ENCODE data around the gene HIGD1C.

Gene HIGD1C

DNA sequence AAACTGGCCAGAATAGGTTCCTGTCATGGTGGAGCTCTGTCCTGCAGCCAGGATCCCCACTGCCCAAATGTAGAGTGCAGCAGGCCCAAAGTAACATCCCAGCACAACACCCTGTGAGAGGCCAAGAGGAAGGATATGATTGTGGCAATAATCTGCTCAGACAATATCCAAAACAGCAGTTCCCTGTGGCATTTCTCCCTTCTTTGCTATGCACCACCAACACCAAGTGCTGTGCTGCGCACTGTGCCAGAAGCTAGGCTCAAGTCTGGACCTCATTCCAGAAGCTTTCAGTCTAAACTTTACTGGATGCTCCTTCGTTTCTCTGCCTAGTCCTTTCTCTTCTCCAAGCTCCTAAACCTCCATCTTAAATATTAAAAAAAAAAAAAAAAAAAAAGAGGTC is 40.5 kb downstream of the HIGD1C start:
- H3K27me3 ChIP-seq (ENCODE audit: insufficient read depth, poor library complexity, severe bottlenecking) = no peaks in the 10 kb centered on the region
- TF ChIP-seq, protein P1, sequence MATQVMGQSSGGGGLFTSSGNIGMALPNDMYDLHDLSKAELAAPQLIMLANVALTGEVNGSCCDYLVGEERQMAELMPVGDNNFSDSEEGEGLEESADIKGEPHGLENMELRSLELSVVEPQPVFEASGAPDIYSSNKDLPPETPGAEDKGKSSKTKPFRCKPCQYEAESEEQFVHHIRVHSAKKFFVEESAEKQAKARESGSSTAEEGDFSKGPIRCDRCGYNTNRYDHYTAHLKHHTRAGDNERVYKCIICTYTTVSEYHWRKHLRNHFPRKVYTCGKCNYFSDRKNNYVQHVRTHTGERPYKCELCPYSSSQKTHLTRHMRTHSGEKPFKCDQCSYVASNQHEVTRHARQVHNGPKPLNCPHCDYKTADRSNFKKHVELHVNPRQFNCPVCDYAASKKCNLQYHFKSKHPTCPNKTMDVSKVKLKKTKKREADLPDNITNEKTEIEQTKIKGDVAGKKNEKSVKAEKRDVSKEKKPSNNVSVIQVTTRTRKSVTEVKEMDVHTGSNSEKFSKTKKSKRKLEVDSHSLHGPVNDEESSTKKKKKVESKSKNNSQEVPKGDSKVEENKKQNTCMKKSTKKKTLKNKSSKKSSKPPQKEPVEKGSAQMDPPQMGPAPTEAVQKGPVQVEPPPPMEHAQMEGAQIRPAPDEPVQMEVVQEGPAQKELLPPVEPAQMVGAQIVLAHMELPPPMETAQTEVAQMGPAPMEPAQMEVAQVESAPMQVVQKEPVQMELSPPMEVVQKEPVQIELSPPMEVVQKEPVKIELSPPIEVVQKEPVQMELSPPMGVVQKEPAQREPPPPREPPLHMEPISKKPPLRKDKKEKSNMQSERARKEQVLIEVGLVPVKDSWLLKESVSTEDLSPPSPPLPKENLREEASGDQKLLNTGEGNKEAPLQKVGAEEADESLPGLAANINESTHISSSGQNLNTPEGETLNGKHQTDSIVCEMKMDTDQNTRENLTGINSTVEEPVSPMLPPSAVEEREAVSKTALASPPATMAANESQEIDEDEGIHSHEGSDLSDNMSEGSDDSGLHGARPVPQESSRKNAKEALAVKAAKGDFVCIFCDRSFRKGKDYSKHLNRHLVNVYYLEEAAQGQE (IDR thresholded peaks at IDR 0.05; ENCODE audit: insufficient replicate concordance, low read depth) = no peak
- no peak overlapping the region for H3K4me3 ChIP-seq (replicated peaks; ENCODE audit: insufficient read depth, low read length)
- no peak overlapping the region for H3K27ac ChIP-seq (replicated peaks)
- DNase-seq (ENCODE audit: low read depth in 1 of 2, low spot score in 1 of 2) = no peak

DNA sequence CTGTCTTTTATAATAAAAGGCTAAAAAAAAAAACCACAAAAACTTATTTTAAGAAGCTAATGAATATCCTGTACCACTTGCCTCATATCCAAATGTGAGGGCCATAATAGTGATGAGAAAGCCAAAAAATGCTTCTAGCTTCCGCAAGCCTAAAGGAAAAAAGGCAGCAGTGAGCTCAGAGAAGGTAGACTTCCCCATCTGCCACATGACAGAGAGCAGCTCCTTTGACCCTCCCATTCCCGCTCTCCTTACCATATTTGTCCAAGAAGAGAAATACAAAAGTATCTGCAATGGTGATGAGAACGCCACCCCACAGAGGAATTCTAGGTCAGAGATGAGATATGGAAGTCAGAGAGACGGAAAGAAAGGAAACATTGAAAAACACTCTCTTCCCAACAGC is 46.7 kb downstream of the HIGD1C start:
- H3K27ac ChIP-seq (replicated peaks) = no peak overlapping the region
- TF ChIP-seq SPI1 (IDR thresholded peaks at IDR 0.05; ENCODE audit: borderline replicate concordance, low read depth) (no peak), GABPA (IDR thresholded peaks at IDR 0.05; ENCODE audit: low read depth) (no peak), POLR2AphosphoS5 (IDR thresholded peaks at IDR 0.05; ENCODE audit: low read depth) (no peak)
- TF ChIP-seq, protein P2, sequence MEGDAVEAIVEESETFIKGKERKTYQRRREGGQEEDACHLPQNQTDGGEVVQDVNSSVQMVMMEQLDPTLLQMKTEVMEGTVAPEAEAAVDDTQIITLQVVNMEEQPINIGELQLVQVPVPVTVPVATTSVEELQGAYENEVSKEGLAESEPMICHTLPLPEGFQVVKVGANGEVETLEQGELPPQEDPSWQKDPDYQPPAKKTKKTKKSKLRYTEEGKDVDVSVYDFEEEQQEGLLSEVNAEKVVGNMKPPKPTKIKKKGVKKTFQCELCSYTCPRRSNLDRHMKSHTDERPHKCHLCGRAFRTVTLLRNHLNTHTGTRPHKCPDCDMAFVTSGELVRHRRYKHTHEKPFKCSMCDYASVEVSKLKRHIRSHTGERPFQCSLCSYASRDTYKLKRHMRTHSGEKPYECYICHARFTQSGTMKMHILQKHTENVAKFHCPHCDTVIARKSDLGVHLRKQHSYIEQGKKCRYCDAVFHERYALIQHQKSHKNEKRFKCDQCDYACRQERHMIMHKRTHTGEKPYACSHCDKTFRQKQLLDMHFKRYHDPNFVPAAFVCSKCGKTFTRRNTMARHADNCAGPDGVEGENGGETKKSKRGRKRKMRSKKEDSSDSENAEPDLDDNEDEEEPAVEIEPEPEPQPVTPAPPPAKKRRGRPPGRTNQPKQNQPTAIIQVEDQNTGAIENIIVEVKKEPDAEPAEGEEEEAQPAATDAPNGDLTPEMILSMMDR (IDR thresholded peaks at IDR 0.05; ENCODE audit: insufficient read depth, low read length) = no peak
- TF ChIP-seq, protein P1 (IDR thresholded peaks at IDR 0.05; ENCODE audit: insufficient replicate concordance, low read depth) = no peak
- no peak overlapping the region for H3K4me3 ChIP-seq (replicated peaks; ENCODE audit: insufficient read depth, low read length)
- DNase-seq (ENCODE audit: low read depth in 1 of 2, low spot score in 1 of 2) = no peak
- no peaks in the 10 kb centered on the region for H3K27me3 ChIP-seq (ENCODE audit: insufficient read depth, poor library complexity, severe bottlenecking)

DNA sequence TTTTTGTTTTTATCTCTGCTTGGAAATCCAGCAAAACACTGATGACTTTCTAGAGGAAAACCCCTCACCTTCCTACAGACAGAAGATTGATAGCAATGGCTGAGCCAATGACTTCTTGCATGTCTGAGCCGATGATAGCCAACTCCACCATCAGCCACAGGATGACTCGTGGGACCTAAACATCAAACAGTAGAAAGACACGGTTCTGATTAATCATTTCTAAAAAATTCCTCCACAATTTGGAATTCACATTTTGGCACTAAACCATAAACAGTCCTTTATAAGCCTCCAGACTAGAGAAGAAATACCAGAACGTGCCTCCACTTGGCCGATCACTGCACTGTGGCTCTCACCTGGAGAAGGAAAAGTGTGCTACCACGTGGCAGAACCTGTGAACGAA is 47.9 kb downstream of the HIGD1C start:
- no peak for DNase-seq (ENCODE audit: low read depth in 1 of 2, low spot score in 1 of 2)
- Histone ChIP-seq H3K27ac (replicated peaks) (no peak overlapping the region), H3K4me3 (replicated peaks; ENCODE audit: insufficient read depth, low read length) (no peak overlapping the region), H3K27me3 (ENCODE audit: insufficient read depth, poor library complexity, severe bottlenecking) (no peaks in the 10 kb centered on the region)
- TF ChIP-seq, protein P1 (IDR thresholded peaks at IDR 0.05; ENCODE audit: insufficient replicate concordance, low read depth) = no peak
- TF ChIP-seq GABPA (IDR thresholded peaks at IDR 0.05; ENCODE audit: low read depth) = no peak
- TF ChIP-seq SPI1 (IDR thresholded peaks at IDR 0.05; ENCODE audit: borderline replicate concordance, low read depth) = no peak
- TF ChIP-seq, protein P2 (IDR thresholded peaks at IDR 0.05; ENCODE audit: insufficient read depth, low read length) = no peak
- TF ChIP-seq POLR2AphosphoS5 (IDR thresholded peaks at IDR 0.05; ENCODE audit: low read depth) = no peak

DNA sequence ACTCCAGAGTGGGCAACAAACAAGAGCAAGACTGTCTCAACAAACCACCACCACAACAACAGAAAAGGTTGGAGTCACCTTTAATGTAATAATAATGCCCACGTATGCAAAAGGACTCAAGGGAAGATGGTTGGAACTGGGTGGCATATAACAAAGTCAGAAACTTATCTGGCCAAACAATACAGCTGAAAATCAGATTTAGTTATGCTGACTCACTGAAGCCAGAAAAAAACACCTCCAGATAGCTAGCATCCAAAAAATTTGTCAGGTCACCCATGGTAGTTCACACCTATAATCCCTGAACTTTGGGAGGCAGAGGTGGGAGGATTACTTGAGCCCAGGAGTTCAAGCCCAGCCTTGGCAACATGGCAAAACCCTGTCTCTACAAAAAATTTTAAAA is 49.5 kb downstream of the HIGD1C start:
- no peak for DNase-seq (ENCODE audit: low read depth in 1 of 2, low spot score in 1 of 2)
- no peak for TF ChIP-seq POLR2AphosphoS5 (IDR thresholded peaks at IDR 0.05; ENCODE audit: low read depth)
- TF ChIP-seq, protein P2 (IDR thresholded peaks at IDR 0.05; ENCODE audit: insufficient read depth, low read length) = no peak
- Histone ChIP-seq H3K27me3 (ENCODE audit: insufficient read depth, poor library complexity, severe bottlenecking) (no peaks in the 10 kb centered on the region), H3K4me3 (replicated peaks; ENCODE audit: insufficient read depth, low read length) (no peak overlapping the region), H3K27ac (replicated peaks) (no peak overlapping the region)
